ENCODE measurements around the gene ZBTB20. TPM values are rescaled to one million over a fixed set of nuclear protein-coding genes. Genes with fewer than 3 reads are reported as not detected.
A peak's percentile ranks its signal among the peaks of the same experiment; 100 is the strongest.

ZBTB20 gene
- polyA plus RNA-seq, 1 of the 3 experiments (the other 2 are of a cell fraction): 0.43 TPM

GRCh38 chr3:115052906-115053305 is 94.2 kb downstream of the ZBTB20 start:
- 62% methylated on average over 3 of the region's 3 CpGs for WGBS (ENCODE audit: low lambda C conversion rate)
- H3K9ac ChIP-seq: no peak overlapping the region
- DNase-seq: no peak
- H3K36me3 ChIP-seq (replicated peaks in 1 of 2; ENCODE audit: control insufficient read depth in 1 of 2, insufficient read depth in 2 of 2, low read length in 1 of 2): no peaks in the 10 kb centered on the region
- ChIA-PET CTCF (interaction anchor here (0.9 to 2.7 kb wide), 5 partner anchors 11 to 39 kb away, joined by 3 to 13 read pairs (median 3); no protein-coding TSS in a partner anchor), POLR2A (no interaction called here)
- no peak overlapping the region for H3K4me2 ChIP-seq
- TF ChIP-seq CHD2 (IDR thresholded peaks at IDR 0.05; ENCODE audit: low read length, partially characterized antibody): no peak
- no peaks in the 10 kb centered on the region for H3K27me3 ChIP-seq (ENCODE audit: insufficient read depth)
- H4K20me1 ChIP-seq (ENCODE audit: insufficient read depth): no peaks in the 10 kb centered on the region
- no peak overlapping the region for H2AFZ ChIP-seq (ENCODE audit: low read depth)
- no peaks in the 10 kb centered on the region for H3K79me2 ChIP-seq (ENCODE audit: insufficient read depth)
- no peak overlapping the region for H3K27ac ChIP-seq (ENCODE audit: low read depth in 2 of 2, low read length in 1 of 2)
- no peaks in the 10 kb centered on the region for H3K9me2 ChIP-seq
- no peak overlapping the region for H3K4me3 ChIP-seq (ENCODE audit: low read depth in 2 of 2, low read length in 1 of 2)
- no peaks in the 10 kb centered on the region for H3F3A ChIP-seq (replicated peaks; ENCODE audit: insufficient read depth)
- no peaks in the 10 kb centered on the region for H3K4me1 ChIP-seq (ENCODE audit: control insufficient read depth in 1 of 2, insufficient read depth in 2 of 2, low read depth in 1 of 2, low read length in 1 of 2)
- no peaks in the 10 kb centered on the region for H3K9me3 ChIP-seq

DNA sequence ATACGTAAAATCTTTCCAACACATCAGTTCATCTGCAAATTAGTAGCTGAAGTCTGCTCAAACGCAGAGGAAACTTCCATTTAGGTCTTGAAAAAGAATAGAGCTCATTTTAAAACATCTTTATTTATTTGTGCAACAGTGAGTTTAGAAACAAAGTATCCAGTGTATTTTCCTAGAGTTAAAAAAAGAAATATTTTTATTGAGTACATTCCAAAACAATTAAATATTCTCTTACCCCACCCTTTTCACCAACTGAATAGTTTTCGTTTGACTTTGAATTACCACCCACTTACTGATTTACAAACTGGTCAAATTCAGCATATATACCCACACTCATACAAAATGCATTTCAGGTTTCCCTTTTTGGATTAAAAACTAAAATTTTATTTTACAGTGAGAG is 104.7 kb downstream of the ZBTB20 start:
- Histone ChIP-seq H3K4me2 (no peak overlapping the region), H3K36me3 (replicated peaks in 1 of 2; ENCODE audit: control insufficient read depth in 1 of 2, insufficient read depth in 2 of 2, low read length in 1 of 2) (no peaks in the 10 kb centered on the region), H3K79me2 (ENCODE audit: insufficient read depth) (no peaks in the 10 kb centered on the region), H3K9me3 (no peaks in the 10 kb centered on the region), H3K4me1 (ENCODE audit: control insufficient read depth in 1 of 2, insufficient read depth in 2 of 2, low read depth in 1 of 2, low read length in 1 of 2) (no peaks in the 10 kb centered on the region; a peak in 1 of 4 replicates), H3K27ac (ENCODE audit: low read depth in 2 of 2, low read length in 1 of 2) (no peak overlapping the region), H2AFZ (ENCODE audit: low read depth) (no peak overlapping the region), H3F3A (replicated peaks; ENCODE audit: insufficient read depth) (no peaks in the 10 kb centered on the region), H3K4me3 (ENCODE audit: low read depth in 2 of 2, low read length in 1 of 2) (no peak overlapping the region), H3K27me3 (ENCODE audit: insufficient read depth) (no peaks in the 10 kb centered on the region), H3K9ac (no peak overlapping the region), H4K20me1 (ENCODE audit: insufficient read depth) (no peaks in the 10 kb centered on the region), H3K9me2 (no peaks in the 10 kb centered on the region)
- TF ChIP-seq, protein P1, sequence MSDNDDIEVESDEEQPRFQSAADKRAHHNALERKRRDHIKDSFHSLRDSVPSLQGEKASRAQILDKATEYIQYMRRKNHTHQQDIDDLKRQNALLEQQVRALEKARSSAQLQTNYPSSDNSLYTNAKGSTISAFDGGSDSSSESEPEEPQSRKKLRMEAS (IDR thresholded peaks at IDR 0.05; ENCODE audit: low read depth): no peak
- TF ChIP-seq RCOR1 (IDR thresholded peaks at IDR 0.05; ENCODE audit: low read length) (no peak), RAD21 (IDR thresholded peaks at IDR 0.05; ENCODE audit: low read length) (no peak), EP300 (IDR thresholded peaks at IDR 0.05; ENCODE audit: borderline replicate concordance in 1 of 2, low read depth in 1 of 2, low read length in 1 of 2) (no peak), MEF2A (IDR thresholded peaks at IDR 0.05; ENCODE audit: borderline replicate concordance, low read depth) (no peak), MXI1 (IDR thresholded peaks at IDR 0.05; ENCODE audit: low read depth, low read length) (no peak), RFX5 (IDR thresholded peaks at IDR 0.05; ENCODE audit: low read length) (no peak), YY1 (IDR thresholded peaks at IDR 0.05; ENCODE audit: low read depth) (no peak), SMC3 (IDR thresholded peaks at IDR 0.05; ENCODE audit: low read depth, low read length) (no peak), TCF12 (IDR thresholded peaks at IDR 0.05) (no peak)
- ChIA-PET POLR2A (no interaction called here), CTCF (interaction anchor here (1.0 to 1.6 kb wide), 4 partner anchors 10 to 773 kb away, joined by 3 to 7 read pairs (median 4); no protein-coding TSS in a partner anchor)
- no peak for DNase-seq
- 97% methylated on average over 3 of the region's 3 CpGs for WGBS (ENCODE audit: low lambda C conversion rate)

- DNase-seq: peak; percentile 43
- no peak overlapping the region for H3K4me2 ChIP-seq
- H3K4me3 ChIP-seq (ENCODE audit: low read depth in 2 of 2, low read length in 1 of 2): no peak overlapping the region; a peak in 1 of 4 replicates
- ChIA-PET CTCF (interaction anchor here (0.7 to 1.3 kb wide), 5 partner anchors 9 to 208 kb away, joined by 3 to 6 read pairs (median 5); no protein-coding TSS in a partner anchor), POLR2A (no interaction called here)
- H3K9me3 ChIP-seq: no peaks in the 10 kb centered on the region
- no peaks in the 10 kb centered on the region for H3F3A ChIP-seq (replicated peaks; ENCODE audit: insufficient read depth)
- no peaks in the 10 kb centered on the region for H3K9me2 ChIP-seq
- no peaks in the 10 kb centered on the region for H3K27me3 ChIP-seq (ENCODE audit: insufficient read depth)
- H2AFZ ChIP-seq (ENCODE audit: low read depth): no peak overlapping the region
- no peak overlapping the region for H3K27ac ChIP-seq (ENCODE audit: low read depth in 2 of 2, low read length in 1 of 2)
- H4K20me1 ChIP-seq (ENCODE audit: insufficient read depth): no peaks in the 10 kb centered on the region
- 23% methylated on average over 4 of the region's 4 CpGs for WGBS (ENCODE audit: low lambda C conversion rate)
- no peak overlapping the region for H3K9ac ChIP-seq
- no peaks in the 10 kb centered on the region for H3K36me3 ChIP-seq (replicated peaks in 1 of 2; ENCODE audit: control insufficient read depth in 1 of 2, insufficient read depth in 2 of 2, low read length in 1 of 2)
- no peaks in the 10 kb centered on the region for H3K79me2 ChIP-seq (ENCODE audit: insufficient read depth)
- H3K4me1 ChIP-seq (ENCODE audit: control insufficient read depth in 1 of 2, insufficient read depth in 2 of 2, low read depth in 1 of 2, low read length in 1 of 2): no peaks in the 10 kb centered on the region; a peak in 1 of 4 replicates
- peak; percentile 67 for TF ChIP-seq RAD21 (IDR thresholded peaks at IDR 0.05; ENCODE audit: low read length)
- TF ChIP-seq EP300 (IDR thresholded peaks at IDR 0.05; ENCODE audit: borderline replicate concordance in 1 of 2, low read depth in 1 of 2, low read length in 1 of 2): no peak
- peak; percentile 58 for TF ChIP-seq SMC3 (IDR thresholded peaks at IDR 0.05; ENCODE audit: low read depth, low read length)
- TF ChIP-seq, protein P2, sequence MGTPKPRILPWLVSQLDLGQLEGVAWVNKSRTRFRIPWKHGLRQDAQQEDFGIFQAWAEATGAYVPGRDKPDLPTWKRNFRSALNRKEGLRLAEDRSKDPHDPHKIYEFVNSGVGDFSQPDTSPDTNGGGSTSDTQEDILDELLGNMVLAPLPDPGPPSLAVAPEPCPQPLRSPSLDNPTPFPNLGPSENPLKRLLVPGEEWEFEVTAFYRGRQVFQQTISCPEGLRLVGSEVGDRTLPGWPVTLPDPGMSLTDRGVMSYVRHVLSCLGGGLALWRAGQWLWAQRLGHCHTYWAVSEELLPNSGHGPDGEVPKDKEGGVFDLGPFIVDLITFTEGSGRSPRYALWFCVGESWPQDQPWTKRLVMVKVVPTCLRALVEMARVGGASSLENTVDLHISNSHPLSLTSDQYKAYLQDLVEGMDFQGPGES (IDR thresholded peaks at IDR 0.05; ENCODE audit: low read depth, low read length): no peak
- TF ChIP-seq FOSL2 (IDR thresholded peaks at IDR 0.05; ENCODE audit: borderline replicate concordance, low read depth): no peak
- TF ChIP-seq TCF12 (IDR thresholded peaks at IDR 0.05): no peak
- no peak for TF ChIP-seq FOXJ3 (CRISPR knock-in tag; IDR thresholded peaks at IDR 0.05)
- no peak for TF ChIP-seq USF1 (IDR thresholded peaks at IDR 0.05; ENCODE audit: borderline replicate concordance, low read depth)
- no peak for TF ChIP-seq ZBTB33 (IDR thresholded peaks at IDR 0.05; ENCODE audit: borderline replicate concordance, low read depth)
- no peak for TF ChIP-seq ELF1 (IDR thresholded peaks at IDR 0.05)
- TF ChIP-seq SIN3A (IDR thresholded peaks at IDR 0.05; ENCODE audit: borderline replicate concordance, low read depth, low read length): no peak
These were observed 106.3 kb downstream of the ZBTB20 start for GRCh38 chr3:115040673-115041286.

Data from SK-N-SH (cell line).